ENCODE results near the gene C4orf51. TPM values are rescaled to one million over a fixed set of nuclear protein-coding genes. Genes with fewer than 3 reads are reported as not detected.

The C4orf51 gene
- total RNA-seq, 4 donors from 2014 or later: not detected

DNA sequence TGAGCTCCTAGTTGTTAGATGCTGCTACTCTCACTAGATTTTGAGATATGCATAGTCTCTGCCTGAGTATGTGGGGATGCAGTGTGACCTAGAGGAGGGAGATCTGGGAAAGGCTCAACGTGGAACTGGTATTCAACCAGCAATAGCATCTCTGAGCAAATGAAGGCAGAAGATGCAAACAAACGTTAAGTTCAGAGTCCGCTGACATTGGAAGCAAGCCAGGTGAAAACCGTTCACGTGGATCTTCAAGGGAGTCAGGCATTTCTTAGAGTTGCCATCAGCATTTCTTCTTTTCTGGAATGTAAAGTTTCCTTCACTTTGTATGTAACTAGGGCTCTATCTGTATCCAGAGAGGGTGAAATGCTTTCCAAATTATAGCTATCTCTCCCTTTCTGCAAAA, 59.9 kb downstream of the C4orf51 start:
- TF ChIP-seq, protein P1, sequence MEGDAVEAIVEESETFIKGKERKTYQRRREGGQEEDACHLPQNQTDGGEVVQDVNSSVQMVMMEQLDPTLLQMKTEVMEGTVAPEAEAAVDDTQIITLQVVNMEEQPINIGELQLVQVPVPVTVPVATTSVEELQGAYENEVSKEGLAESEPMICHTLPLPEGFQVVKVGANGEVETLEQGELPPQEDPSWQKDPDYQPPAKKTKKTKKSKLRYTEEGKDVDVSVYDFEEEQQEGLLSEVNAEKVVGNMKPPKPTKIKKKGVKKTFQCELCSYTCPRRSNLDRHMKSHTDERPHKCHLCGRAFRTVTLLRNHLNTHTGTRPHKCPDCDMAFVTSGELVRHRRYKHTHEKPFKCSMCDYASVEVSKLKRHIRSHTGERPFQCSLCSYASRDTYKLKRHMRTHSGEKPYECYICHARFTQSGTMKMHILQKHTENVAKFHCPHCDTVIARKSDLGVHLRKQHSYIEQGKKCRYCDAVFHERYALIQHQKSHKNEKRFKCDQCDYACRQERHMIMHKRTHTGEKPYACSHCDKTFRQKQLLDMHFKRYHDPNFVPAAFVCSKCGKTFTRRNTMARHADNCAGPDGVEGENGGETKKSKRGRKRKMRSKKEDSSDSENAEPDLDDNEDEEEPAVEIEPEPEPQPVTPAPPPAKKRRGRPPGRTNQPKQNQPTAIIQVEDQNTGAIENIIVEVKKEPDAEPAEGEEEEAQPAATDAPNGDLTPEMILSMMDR (IDR thresholded peaks at IDR 0.05): no peak
- no peak for ATAC-seq (ENCODE audit: low FRiP score)
- DNase-seq (ENCODE audit: low spot score): no peak

DNA sequence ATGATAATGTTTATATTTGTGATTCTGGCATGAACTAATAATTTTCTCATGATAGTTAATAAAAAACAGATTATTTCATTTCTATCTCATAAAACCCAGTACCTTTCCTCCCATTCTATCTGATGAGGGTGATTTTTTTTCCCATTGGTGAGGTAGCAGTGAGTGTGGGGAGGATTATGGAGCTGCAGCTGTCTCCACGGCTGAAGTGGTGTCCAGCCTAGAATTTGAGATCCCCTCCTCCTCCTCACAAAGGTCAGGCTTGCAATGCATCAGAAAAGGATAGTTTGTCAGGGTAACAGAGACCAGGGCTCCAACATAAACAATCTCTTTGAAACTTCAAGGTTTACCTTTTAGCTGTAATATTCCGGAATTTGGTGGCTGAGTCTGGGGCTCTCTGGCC, 60.9 kb downstream of the C4orf51 start:
- TF ChIP-seq, protein P1 (IDR thresholded peaks at IDR 0.05): no peak
- ATAC-seq (ENCODE audit: low FRiP score) (no peak), DNase-seq (ENCODE audit: low spot score) (no peak)

GRCh38 chr4:145743641-145744040, 63.7 kb downstream of the C4orf51 start:
- no peak for ATAC-seq (ENCODE audit: low FRiP score)
- no peak for DNase-seq (ENCODE audit: low spot score)
- TF ChIP-seq, protein P1 (IDR thresholded peaks at IDR 0.05): no peak

DNA sequence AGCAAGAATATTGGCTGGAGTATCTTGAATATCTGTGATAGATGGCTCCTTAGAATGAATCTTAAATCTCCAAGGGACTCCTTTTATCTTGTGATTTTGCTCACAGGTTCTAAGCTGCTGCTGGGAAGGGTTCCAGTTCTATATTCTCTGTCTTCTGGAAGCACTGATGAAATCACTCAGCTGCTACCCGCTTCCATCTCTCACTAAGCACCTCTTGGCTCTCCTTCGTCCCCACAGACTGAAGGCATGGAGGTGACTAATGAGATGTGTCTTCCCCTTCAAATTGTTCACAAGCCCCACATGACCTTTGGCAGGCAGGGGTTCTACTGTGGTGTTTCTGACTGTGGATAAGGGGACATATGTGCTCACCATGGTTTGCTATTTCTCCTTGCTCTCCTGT, 75.9 kb downstream of the C4orf51 start:
- TF ChIP-seq, protein P1 (IDR thresholded peaks at IDR 0.05): no peak
- no peak for DNase-seq (ENCODE audit: low spot score)
- ATAC-seq (ENCODE audit: low FRiP score): no peak

DNA sequence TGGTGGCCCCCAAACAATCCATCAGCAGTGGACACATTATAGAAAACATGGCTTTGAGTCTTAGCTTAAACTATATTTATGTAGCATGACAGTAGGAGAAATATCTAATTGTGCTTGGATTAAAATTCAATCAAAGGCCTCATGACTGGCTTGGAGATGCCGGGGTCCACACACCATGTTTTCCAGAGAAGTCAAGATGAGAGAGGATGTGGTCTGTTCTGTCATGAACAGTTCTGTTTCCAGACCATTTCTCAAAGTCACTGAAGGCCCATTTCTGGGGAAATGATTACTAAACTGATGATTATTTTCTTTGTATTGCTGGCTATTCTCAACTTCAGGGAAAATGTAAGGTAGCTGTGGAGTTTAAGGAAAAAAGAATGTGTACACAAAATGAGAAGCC, 76.3 kb downstream of the C4orf51 start:
- TF ChIP-seq, protein P1 (IDR thresholded peaks at IDR 0.05): no peak
- ATAC-seq (ENCODE audit: low FRiP score): no peak
- DNase-seq (ENCODE audit: low spot score): no peak

- TF ChIP-seq, protein P1 (IDR thresholded peaks at IDR 0.05): no peak
- DNase-seq (ENCODE audit: low spot score): no peak
- ATAC-seq (ENCODE audit: low FRiP score): no peak
Measured at GRCh38 chr4:145757188-145757587, 77.2 kb downstream of the C4orf51 start.

DNA sequence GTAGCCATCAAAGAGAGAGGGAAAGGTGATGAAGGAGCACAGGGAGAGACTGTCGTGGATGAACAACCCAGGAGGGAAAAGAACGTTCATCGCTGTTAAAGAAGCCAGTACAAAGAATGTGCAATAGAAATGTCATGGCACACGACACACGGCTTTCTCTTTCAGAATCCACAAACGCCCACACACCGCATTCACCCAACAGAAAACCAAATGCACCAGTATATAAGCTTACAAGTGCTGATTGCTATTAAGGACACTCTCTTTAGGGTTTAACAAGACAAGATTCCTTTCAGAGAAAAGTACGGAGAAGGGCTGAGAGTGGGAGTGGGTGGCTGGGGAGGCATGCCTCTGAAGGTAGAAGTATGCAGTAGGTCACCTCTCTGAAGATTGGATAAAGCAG, 80.2 kb downstream of the C4orf51 start:
- DNase-seq (ENCODE audit: low spot score) (no peak), ATAC-seq (ENCODE audit: low FRiP score) (no peak)
- TF ChIP-seq, protein P1 (IDR thresholded peaks at IDR 0.05): no peak
